Hepatocyte (in vitro differentiated cells): ENCODE data around the gene CDC42SE2.

Experiments used
- EZH2 ChIP-seq: fragments of 200-600 bp; sonication (generic); IDR thresholded peaks from 2 replicates; pipeline ENCODE4 v1.6.1; 2016; ENCODE audit warnings: antibody characterized with exemption, mild to moderate bottlenecking, borderline replicate concordance
- TF ChIP-seq, protein P1 (sequence below): fragments of 200-600 bp; sonication (generic); IDR thresholded peaks from 2 replicates; pipeline ENCODE4 v1.5.1; 2016; ENCODE audit warnings: antibody characterized with exemption, mild to moderate bottlenecking; ENCODE audit not compliant: poor library complexity

DNA sequence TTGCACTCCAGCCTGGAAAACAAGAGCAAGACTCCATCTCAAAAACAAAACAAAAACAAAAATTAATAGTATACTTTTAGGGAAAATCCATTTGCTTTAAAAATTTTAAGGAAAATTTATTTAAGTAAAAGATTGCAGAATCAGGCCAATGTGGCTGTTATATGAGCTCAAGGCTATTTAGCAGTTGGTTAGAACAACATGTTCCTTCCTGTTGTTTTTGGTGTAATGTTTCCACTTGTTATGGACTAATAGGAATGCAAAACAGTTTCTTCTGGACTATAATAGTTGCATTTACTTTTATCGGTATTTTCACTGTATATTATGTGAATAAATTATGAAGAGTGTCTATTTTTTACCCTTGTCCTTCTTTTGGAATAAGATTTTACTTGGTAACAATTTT, 3.0 kb upstream of the CDC42SE2 start:
- TF ChIP-seq EZH2, result no peak
- TF ChIP-seq, protein P1, sequence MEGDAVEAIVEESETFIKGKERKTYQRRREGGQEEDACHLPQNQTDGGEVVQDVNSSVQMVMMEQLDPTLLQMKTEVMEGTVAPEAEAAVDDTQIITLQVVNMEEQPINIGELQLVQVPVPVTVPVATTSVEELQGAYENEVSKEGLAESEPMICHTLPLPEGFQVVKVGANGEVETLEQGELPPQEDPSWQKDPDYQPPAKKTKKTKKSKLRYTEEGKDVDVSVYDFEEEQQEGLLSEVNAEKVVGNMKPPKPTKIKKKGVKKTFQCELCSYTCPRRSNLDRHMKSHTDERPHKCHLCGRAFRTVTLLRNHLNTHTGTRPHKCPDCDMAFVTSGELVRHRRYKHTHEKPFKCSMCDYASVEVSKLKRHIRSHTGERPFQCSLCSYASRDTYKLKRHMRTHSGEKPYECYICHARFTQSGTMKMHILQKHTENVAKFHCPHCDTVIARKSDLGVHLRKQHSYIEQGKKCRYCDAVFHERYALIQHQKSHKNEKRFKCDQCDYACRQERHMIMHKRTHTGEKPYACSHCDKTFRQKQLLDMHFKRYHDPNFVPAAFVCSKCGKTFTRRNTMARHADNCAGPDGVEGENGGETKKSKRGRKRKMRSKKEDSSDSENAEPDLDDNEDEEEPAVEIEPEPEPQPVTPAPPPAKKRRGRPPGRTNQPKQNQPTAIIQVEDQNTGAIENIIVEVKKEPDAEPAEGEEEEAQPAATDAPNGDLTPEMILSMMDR, result no peak
